ENCODE results near the gene HUWE1. TPM values are rescaled to one million over a fixed set of nuclear protein-coding genes. Genes with fewer than 3 reads are reported as not detected.

HUWE1 gene
- total RNA-seq, 1 donor from 2014 or later: 147 TPM

- H3K4me3 Mint-ChIP-seq (ENCODE audit: unreplicated experiment): no peak overlapping the region
- H3K36me3 Mint-ChIP-seq (ENCODE audit: low read depth): peaks cover 2% of the 10 kb centered on the region
- DNase-seq (ENCODE audit: low spot score): no peak
- peaks cover 13% of the 10 kb centered on the region for H3K4me1 Mint-ChIP-seq (ENCODE audit: low read depth)
- no peak overlapping the region for H3K27ac Mint-ChIP-seq (ENCODE audit: unreplicated experiment)
- no peaks in the 10 kb centered on the region for H3K27me3 Mint-ChIP-seq (ENCODE audit: low read depth)
- TF ChIP-seq CTCF (IDR thresholded peaks at IDR 0.05): no peak
- H3K9me3 Mint-ChIP-seq (ENCODE audit: low read depth): peaks cover 2% of the 10 kb centered on the region
Observed at GRCh38 chrX:53677286-53677685, 9.2 kb downstream of the HUWE1 start.

GRCh38 chrX:53674581-53674980 is 11.9 kb downstream of the HUWE1 start:
- H3K27ac Mint-ChIP-seq (ENCODE audit: unreplicated experiment): no peak overlapping the region
- H3K27me3 Mint-ChIP-seq (ENCODE audit: low read depth): no peaks in the 10 kb centered on the region
- H3K36me3 Mint-ChIP-seq (ENCODE audit: low read depth): peaks cover 2% of the 10 kb centered on the region
- peaks cover 3% of the 10 kb centered on the region for H3K9me3 Mint-ChIP-seq (ENCODE audit: low read depth)
- H3K4me3 Mint-ChIP-seq (ENCODE audit: unreplicated experiment): no peak overlapping the region
- no peaks in the 10 kb centered on the region for H3K4me1 Mint-ChIP-seq (ENCODE audit: low read depth)
- no peak for TF ChIP-seq CTCF (IDR thresholded peaks at IDR 0.05)
- no peak for DNase-seq (ENCODE audit: low spot score)

GRCh38 chrX:53669258-53669657 is 17.3 kb downstream of the HUWE1 start:
- no peak overlapping the region for H3K4me3 Mint-ChIP-seq (ENCODE audit: unreplicated experiment)
- no peak for TF ChIP-seq CTCF (IDR thresholded peaks at IDR 0.05)
- no peak overlapping the region for H3K27ac Mint-ChIP-seq (ENCODE audit: unreplicated experiment)
- H3K36me3 Mint-ChIP-seq (ENCODE audit: low read depth): peaks cover 2% of the 10 kb centered on the region
- H3K27me3 Mint-ChIP-seq (ENCODE audit: low read depth): no peaks in the 10 kb centered on the region
- peaks cover 3% of the 10 kb centered on the region for H3K9me3 Mint-ChIP-seq (ENCODE audit: low read depth)
- peaks cover 14% of the 10 kb centered on the region for H3K4me1 Mint-ChIP-seq (ENCODE audit: low read depth)
- DNase-seq (ENCODE audit: low spot score): no peak

GRCh38 chrX:53666171-53666570 is 20.3 kb downstream of the HUWE1 start:
- Mint-ChIP-seq H3K9me3 (ENCODE audit: low read depth) (no peaks in the 10 kb centered on the region), H3K36me3 (ENCODE audit: low read depth) (peaks cover 5% of the 10 kb centered on the region), H3K4me3 (ENCODE audit: unreplicated experiment) (no peak overlapping the region), H3K27ac (ENCODE audit: unreplicated experiment) (no peak overlapping the region), H3K4me1 (ENCODE audit: low read depth) (peaks cover 14% of the 10 kb centered on the region), H3K27me3 (ENCODE audit: low read depth) (no peaks in the 10 kb centered on the region)
- DNase-seq (ENCODE audit: low spot score): no peak
- no peak for TF ChIP-seq CTCF (IDR thresholded peaks at IDR 0.05)

- peaks cover 2% of the 10 kb centered on the region for H3K9me3 Mint-ChIP-seq (ENCODE audit: low read depth)
- TF ChIP-seq CTCF (IDR thresholded peaks at IDR 0.05): no peak
- H3K4me3 Mint-ChIP-seq (ENCODE audit: unreplicated experiment): no peak overlapping the region
Observed at GRCh38 chrX:53660004-53660403, 26.5 kb downstream of the HUWE1 start.

More at GRCh38 chrX:53660004-53660403, 26.5 kb downstream of the HUWE1 start:
- Mint-ChIP-seq H3K27me3 (ENCODE audit: low read depth) (no peaks in the 10 kb centered on the region), H3K4me1 (ENCODE audit: low read depth) (peaks cover 2% of the 10 kb centered on the region), H3K36me3 (ENCODE audit: low read depth) (peaks cover 5% of the 10 kb centered on the region), H3K27ac (ENCODE audit: unreplicated experiment) (no peak overlapping the region)
- DNase-seq (ENCODE audit: low spot score): no peak
